Prostate gland (tissue), 2 donors: ENCODE data around the gene EFCAB8. TPM values are rescaled to one million over a fixed set of nuclear protein-coding genes. Genes with fewer than 3 reads are reported as not detected.
"Not testable (repeated sequence)": the region's sequence is repeated elsewhere in the genome, so short reads cannot be mapped to it uniquely, and the experiment has no call there.

Experiments
- DNase-seq: peaks from one replicate; pipeline ENCODE4 v3.0.0-alpha.2; 2019; ENCODE audit warnings: low spot score
- H3K27ac ChIP-seq, 2 donors: fragments of 200-600 bp; sonication (generic); 2 replicates each; pipeline ENCODE4 v1.5.1; 2017 to 2019
- H3K27me3 ChIP-seq: fragments of 200-600 bp; sonication (generic); replicated peaks from 2 replicates; pipeline ENCODE4 v1.5.1; 2019; ENCODE audit not compliant: insufficient read depth
- H3K36me3 ChIP-seq, 2 donors: fragments of 200-600 bp; sonication (generic); 1 replicate in 1 of 2; 2 replicates in 1 of 2; pipeline versions ENCODE4 v1.5.1 to v1.8.1; 2017 to 2019
- H3K4me1 ChIP-seq: fragments of 200-600 bp; sonication (generic); replicated peaks from 2 replicates; pipeline ENCODE4 v1.5.1; 2019
- H3K4me3 ChIP-seq, 2 donors: fragments of 200-600 bp; sonication (generic); 2 replicates each; pipeline ENCODE4 v1.5.1; 2017 to 2019
- H3K9me3 ChIP-seq: fragments of 200-600 bp; sonication (generic); 2 replicates; pipeline ENCODE4 v1.5.1; 2017
- POLR2A ChIP-seq: fragments of 450-650 bp; IDR thresholded peaks from one replicate; pipeline ENCODE4 v1.6.1; 2016; ENCODE audit warnings: antibody characterized with exemption, mild to moderate bottlenecking
- POLR2AphosphoS5 ChIP-seq: sonication (generic); formaldehyde crosslinking; IDR thresholded peaks from one replicate; pipeline ENCODE4 v1.6.1; 2017; ENCODE audit warnings: antibody characterized with exemption
- WGBS: methylation state at CpG from one replicate; pipeline ENCODE4 v1.1.5; 2018; 5-methylcytosine and 5-hydroxymethylcytosine counted together
- intact Hi-C: fragments of 100-400 bp; cut with DNase I; formaldehyde crosslinking; loops from one replicate; pipeline ENCODE4 v1.14.2; 2022
- total RNA-seq, 2 donors: library from RNA; depleted of rRNA; stranded (reverse); fragments of >200 nt; gene quantifications; one replicate each; pipeline ENCODE4 v1.1.0, GENCODE V29; 2016
- TF ChIP-seq, protein P1 (sequence below), 4 experiments: fragments of 200-600 bp in 2 of 4; fragments of 450-650 bp in 2 of 4; sonication (generic) in 2 of 4; IDR thresholded peaks; 1 replicate in 3 of 4; 2 replicates in 1 of 4; pipeline ENCODE4 v1.5.1; 2016 to 2019; ENCODE audit warnings: antibody characterized with exemption in 4 of 4, mild to moderate bottlenecking in 2 of 4, moderate library complexity in 2 of 4

Gene EFCAB8
- total RNA-seq, 2 donors from 2014 or later, result 0.87 to 1.8 TPM

DNA sequence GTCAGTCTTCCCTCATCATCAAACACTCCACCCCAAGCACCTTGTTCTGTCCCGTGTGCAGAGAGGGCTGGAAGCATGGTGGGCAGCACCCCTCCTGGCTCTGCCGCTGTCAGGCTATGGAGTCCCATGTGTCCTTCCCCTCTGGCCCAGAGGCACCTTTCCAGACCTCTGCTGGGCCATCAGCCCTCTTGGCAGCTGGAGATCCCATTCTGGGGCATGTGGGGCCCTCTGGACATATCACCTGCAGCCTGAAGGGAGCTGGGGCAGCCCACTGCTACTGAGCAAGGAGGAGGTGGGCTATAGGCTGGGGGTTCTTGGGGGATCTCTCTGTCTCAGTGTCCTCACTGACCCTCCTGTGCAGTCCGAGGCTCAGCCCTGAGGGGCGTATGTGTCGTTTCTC is 103.3 kb downstream of the EFCAB8 start:
- 86% methylated on average over 5 of the region's 5 CpGs for WGBS
- Histone ChIP-seq H3K27me3 (no peaks in the 10 kb centered on the region), H3K4me3 (no peak overlapping the region), H3K4me1 (no peaks in the 10 kb centered on the region), H3K9me3 (no peaks in the 10 kb centered on the region), H3K36me3 (no peaks in the 10 kb centered on the region), H3K27ac (no peak overlapping the region)
- TF ChIP-seq POLR2A, result no peak
- TF ChIP-seq POLR2AphosphoS5, result no peak
- TF ChIP-seq, protein P1, sequence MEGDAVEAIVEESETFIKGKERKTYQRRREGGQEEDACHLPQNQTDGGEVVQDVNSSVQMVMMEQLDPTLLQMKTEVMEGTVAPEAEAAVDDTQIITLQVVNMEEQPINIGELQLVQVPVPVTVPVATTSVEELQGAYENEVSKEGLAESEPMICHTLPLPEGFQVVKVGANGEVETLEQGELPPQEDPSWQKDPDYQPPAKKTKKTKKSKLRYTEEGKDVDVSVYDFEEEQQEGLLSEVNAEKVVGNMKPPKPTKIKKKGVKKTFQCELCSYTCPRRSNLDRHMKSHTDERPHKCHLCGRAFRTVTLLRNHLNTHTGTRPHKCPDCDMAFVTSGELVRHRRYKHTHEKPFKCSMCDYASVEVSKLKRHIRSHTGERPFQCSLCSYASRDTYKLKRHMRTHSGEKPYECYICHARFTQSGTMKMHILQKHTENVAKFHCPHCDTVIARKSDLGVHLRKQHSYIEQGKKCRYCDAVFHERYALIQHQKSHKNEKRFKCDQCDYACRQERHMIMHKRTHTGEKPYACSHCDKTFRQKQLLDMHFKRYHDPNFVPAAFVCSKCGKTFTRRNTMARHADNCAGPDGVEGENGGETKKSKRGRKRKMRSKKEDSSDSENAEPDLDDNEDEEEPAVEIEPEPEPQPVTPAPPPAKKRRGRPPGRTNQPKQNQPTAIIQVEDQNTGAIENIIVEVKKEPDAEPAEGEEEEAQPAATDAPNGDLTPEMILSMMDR (IDR thresholded peaks at IDR 0.05), result no peak
- intact Hi-C loops, result no loop called here
- DNase-seq, result no peak

DNA sequence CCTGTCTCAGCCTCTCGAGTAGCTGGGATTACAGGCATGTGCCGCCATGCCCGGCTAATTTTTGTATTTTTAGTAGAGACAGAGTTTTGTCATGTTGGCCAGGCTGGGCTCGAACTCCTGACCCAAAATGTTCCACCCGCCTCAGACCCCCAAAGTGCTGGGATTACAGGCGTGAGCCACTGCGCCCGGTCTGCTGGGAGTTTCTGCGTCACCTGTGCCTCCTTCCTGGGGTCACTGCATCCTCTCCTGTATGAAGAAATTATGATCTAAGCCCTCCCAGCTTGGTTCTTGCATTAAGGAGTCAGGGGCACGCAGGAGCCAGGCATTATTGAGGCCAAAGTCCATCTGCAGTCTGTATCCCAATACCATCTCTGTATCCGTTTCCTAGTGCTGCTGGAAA is 103.9 kb downstream of the EFCAB8 start:
- WGBS, result 89% methylated on average over 11 of the region's 11 CpGs
- intact Hi-C loops, result not testable (repeated sequence)

DNA sequence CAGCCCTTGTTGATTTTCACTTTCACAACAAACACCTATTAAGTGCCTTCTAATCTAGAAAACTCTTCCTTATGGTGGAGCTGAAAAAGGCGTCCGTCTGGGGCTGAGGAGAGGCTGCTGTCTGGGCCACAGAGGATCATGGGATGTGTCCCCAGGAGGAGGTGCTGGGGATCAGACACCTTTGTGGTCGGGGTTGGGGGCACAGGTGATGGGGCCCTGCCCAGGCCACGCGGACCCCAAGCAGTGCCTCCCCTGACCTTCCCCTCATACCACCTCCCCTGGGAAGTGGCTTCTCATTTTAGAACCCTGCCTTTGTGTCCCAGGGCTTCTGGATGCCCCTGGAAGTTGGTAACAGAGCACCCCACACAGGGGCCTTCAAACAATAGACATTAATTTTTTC is 104.5 kb downstream of the EFCAB8 start:
- intact Hi-C loops, result no loop called here
- WGBS, result 88% methylated on average over 5 of the region's 5 CpGs

More for the DNA sequence above, 103.9 kb downstream of the EFCAB8 start:
- not testable (repeated sequence) for H3K27ac ChIP-seq, DNase-seq, H3K9me3 ChIP-seq, H3K4me3 ChIP-seq, H3K4me1 ChIP-seq, H3K27me3 ChIP-seq, H3K36me3 ChIP-seq

DNA sequence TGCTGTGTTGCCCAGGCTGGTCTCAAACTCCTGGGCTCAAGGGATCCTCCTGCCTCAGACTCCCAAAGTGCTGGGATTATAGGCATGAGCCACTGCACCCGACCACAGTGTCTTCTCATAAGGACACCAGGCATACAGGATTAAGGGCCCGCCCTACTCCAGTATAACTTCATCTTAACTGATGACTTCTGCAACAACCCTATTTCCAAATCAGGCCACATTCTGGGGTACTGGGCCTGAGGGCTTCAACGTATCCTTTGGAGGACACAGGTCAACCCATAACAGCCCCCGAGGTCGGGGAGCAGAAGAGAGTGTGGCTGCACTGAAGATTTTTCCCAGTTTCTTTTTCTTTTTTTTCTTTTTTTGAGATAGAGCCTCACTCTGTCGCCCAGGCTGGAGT is 105.9 kb downstream of the EFCAB8 start:
- no peak overlapping the region for H3K27ac ChIP-seq
- intact Hi-C loops, result no loop called here
- no peaks in the 10 kb centered on the region for H3K27me3 ChIP-seq
- no peak overlapping the region for H3K4me3 ChIP-seq
- TF ChIP-seq POLR2AphosphoS5 (no peak), POLR2A (no peak)
- TF ChIP-seq, protein P1 (IDR thresholded peaks at IDR 0.05), result no peak
- H3K9me3 ChIP-seq, result no peaks in the 10 kb centered on the region
- no peaks in the 10 kb centered on the region for H3K4me1 ChIP-seq
- DNase-seq, result no peak
- 95% methylated on average over 6 of the region's 6 CpGs for WGBS
- no peaks in the 10 kb centered on the region for H3K36me3 ChIP-seq

More for the DNA sequence above, 104.5 kb downstream of the EFCAB8 start:
- no peaks in the 10 kb centered on the region for H3K9me3 ChIP-seq
- H3K36me3 ChIP-seq, result no peaks in the 10 kb centered on the region
- no peak overlapping the region for H3K27ac ChIP-seq
- no peak for DNase-seq
- no peak overlapping the region for H3K4me3 ChIP-seq
- H3K4me1 ChIP-seq, result no peaks in the 10 kb centered on the region
- TF ChIP-seq, protein P1 (IDR thresholded peaks at IDR 0.05), result no peak
- no peak for TF ChIP-seq POLR2AphosphoS5
- TF ChIP-seq POLR2A, result no peak
- H3K27me3 ChIP-seq, result no peaks in the 10 kb centered on the region

DNA sequence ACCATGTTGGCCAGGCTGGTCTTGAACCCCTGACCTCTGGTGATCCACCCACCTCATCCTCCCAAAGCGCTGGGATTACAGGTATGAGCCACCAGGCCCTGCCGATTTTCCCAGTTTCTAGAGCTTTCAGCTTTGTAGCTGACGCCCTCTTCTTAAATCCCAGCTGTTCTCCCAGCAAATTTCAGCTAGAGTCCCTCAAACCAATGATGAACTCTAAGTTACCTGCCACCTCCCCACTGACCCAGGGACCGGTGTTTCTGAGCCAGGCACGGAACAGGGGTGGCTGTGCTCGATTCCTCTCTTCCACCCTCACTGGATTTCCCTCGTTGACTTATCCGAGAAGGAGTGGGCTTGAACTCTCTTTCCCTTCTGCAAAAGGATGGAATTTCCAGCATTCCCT is 106.4 kb downstream of the EFCAB8 start:
- no peak overlapping the region for H3K4me3 ChIP-seq
- DNase-seq, result no peak
- H3K27me3 ChIP-seq, result no peaks in the 10 kb centered on the region
- no peaks in the 10 kb centered on the region for H3K4me1 ChIP-seq
- no peaks in the 10 kb centered on the region for H3K36me3 ChIP-seq
- H3K27ac ChIP-seq, result no peak overlapping the region
- TF ChIP-seq POLR2A, result no peak
- TF ChIP-seq, protein P1 (IDR thresholded peaks at IDR 0.05), result no peak
- no peak for TF ChIP-seq POLR2AphosphoS5
- H3K9me3 ChIP-seq, result no peaks in the 10 kb centered on the region
- WGBS, result 84% methylated on average over 8 of the region's 8 CpGs
- intact Hi-C loops, result no loop called here
